Hematopoietic multipotent progenitor cell (in vitro differentiated cells): ENCODE results near the gene PPP1R2. TPM values are rescaled to one million over a fixed set of nuclear protein-coding genes. Genes with fewer than 3 reads are reported as not detected.
"Not testable (repeated sequence)": the region's sequence is repeated elsewhere in the genome, so short reads cannot be mapped to it uniquely, and the experiment has no call there.

ENCODE experiments used
- DNase-seq, 3 donors: peaks; one replicate each; pipeline ENCODE4 v3.0.0-alpha.2; 2011 to 2015; ENCODE audit warnings: low read depth in 2 of 3, low spot score in 2 of 3
- total RNA-seq: library from RNA; depleted of rRNA; stranded (reverse); fragments of >200 nt; gene quantifications from one replicate; pipeline ENCODE4 v1.2.3, GENCODE V29; 2012

PPP1R2 gene
- total RNA-seq, 1 donor: 50.9 TPM

- no peak for DNase-seq
Measured at GRCh38 chr3:195540511-195540910, 2.6 kb downstream of the PPP1R2 start.

- DNase-seq: no peak
Measured at GRCh38 chr3:195540027-195540426, 3.1 kb downstream of the PPP1R2 start.

DNA sequence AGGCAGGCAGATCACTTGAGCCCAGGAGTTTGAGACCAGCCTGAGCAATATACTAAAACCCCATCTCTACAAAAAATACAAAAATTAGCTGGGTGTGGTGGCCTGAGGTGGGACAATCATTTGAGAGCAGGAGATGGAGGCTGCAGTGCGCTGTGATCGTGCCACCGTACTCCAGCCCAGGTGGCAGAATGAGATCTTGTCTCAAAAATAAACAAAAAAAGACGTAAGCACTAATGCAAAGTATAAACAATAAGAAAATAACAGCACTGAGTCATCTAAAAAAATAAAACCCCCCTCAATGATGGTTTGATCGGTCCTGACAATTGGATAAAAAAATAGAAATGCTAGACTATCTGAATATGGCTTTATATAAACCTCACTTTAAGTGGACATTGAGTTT lies 3.6 kb downstream of the PPP1R2 start:
- no peak for DNase-seq

DNA sequence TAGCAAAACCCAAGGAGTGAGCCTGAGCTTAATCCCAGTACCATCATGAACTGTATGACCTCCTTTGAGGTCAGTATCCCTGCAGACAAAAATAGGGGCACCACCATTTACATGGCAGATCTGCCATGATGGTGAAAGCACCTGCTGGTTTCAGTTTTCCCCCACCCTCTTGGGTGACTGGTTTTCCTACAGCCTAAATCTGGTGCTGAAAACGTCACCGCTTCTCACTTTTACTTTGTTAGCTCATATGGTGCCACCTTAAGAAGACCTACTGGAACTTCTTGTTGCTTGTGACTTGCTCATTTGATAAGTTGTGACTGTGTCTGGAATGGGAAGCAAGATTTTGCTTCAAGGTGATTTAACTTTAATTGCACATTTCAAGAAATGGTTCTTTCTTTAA lies 5.1 kb downstream of the PPP1R2 start:
- no peak for DNase-seq

- no peak for DNase-seq
Measured at GRCh38 chr3:195535293-195535692, 7.8 kb downstream of the PPP1R2 start.

DNA sequence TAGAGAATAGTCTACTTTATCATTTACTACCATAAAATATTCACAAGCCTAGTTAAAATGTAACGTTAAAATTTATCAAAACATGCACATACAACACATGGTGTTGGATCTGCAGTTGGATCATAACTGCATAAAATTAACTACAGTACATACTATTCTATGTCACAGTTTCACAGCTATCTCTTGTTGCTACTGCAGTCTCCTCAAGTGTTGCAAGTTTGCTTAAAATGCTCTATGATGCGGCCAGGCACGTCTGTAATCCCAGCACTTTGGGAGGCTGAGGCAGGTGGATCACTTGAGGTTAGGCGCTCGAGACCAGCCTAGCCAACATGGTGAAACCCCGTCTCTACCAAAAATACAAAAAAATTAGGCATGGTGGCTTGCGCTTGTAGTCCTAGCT lies 10.3 kb downstream of the PPP1R2 start:
- DNase-seq: no peak

DNA sequence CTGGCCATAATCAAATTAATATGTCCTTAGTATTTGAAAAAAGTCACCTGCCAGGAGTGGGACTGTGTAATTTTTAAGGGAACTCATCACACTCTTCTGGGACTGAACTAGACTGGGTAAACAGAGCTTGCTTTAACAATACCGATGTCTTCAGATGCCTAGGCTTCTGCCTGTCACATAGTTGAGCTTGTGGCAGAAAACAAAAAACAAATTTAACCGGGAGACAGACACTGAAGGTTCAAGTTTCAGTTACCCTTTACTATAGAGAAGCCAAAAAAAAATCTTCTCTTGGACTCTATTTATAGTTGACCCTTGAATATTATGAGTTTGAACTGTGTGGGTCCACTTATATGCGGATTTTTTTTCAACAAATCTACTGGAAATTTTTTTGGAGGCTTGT lies 10.8 kb downstream of the PPP1R2 start:
- DNase-seq: no peak

- DNase-seq: no peak
Measured at GRCh38 chr3:195531683-195532082, 11.4 kb downstream of the PPP1R2 start.

DNA sequence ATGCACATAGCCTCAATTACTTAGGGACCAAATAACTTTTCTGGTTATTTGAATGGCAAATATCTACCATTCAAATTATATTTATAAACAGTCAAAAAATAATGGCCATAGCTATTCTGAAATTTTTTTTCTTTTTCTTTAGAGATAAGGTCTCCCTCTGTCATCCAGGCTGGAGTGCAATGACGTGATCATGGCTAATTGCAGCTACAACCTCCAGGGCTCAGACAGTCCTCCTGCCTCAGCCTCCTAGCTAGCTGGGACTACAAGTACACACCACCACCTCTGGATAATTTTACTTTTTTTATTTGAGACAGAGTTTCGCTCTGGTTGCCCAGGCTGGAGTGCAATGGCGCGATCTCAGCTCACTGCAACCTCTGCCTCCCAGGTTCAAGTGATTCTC lies 16.6 kb downstream of the PPP1R2 start:
- DNase-seq: no peak

GRCh38 chr3:195524171-195524896 lies 18.8 kb downstream of the PPP1R2 start:
- DNase-seq: no peak

DNA sequence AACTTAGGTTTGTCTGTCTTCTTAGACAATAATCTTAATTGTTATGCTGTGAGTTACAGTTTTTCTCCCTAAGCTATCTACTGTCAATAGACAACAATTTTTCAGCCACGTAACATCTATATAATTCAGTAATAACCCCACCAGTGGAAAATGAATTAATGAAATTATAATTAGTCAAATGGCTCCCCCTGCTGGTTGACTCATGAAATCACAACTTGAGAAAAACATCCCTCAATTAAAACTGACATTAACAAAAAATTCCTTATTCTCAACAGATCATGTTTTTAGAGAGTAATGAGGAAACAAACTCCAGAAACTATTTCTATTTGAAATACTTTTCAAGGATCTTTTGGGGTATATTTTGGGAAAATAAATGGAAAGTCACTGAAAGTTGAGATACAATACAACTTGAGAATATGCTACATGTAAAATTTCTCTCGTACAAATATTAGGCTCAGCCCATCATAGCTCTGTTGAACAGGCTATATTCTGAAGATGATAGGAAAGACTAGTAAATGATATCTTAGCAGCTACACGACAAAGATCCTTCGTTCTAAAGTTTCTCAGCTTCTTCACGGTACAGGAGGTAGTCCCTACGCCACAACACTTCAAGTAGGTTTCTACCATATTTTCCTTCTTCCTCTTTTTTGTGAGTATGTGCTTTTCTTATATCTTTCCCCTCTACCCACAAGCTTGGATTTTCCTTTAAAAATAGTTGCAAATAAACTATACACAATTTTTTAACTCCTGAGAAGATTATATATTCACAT lies 20.7 kb downstream of the PPP1R2 start:
- peak in 2 of 3 donors; percentile 32 to 77 for DNase-seq

DNA sequence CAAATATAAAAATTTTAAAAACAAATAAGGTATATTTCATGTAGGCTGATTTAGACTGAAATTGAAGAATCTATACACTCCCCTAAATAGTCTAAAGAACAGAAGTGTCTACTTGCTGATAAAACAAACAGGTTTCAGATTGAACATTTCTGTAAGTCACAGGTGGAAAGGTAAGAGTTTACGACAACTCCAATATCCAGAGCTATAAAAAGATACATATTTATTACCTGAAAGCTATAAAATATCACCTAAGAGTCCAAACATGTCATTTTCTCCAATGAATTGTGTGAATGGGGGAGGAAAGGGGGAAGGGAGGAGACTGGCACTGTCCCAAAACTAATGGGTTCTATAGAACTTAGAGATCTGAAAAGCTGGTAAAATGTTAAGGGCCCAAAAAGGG lies 26.1 kb downstream of the PPP1R2 start:
- no peak for DNase-seq

DNA sequence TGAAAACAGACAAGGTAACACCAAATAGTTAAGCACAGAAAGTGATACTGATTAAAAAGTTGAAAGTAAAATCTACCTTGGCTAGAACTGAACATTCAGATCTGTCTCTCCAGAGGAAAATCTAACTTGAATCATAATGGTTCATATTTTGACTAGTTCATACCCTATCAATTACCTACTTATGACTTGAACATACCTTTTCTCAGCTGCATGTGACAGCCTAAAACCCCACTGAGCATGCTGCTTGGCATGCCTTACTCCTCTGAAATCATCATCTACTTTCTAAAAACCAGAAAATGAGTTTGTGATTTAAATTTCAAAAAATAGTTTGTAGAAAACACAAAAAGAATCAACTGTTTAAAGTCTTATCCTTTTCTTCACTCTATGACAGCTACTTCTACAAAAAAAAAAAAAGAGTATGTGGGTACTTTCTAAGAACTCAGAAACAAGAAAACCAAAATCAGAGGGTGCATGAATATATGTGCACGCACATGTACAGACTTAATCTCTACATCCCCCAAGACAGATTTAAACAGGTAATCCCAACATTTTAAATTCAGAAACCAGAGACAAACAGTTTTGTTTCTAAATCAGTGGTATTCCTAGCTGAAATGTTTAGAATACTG lies 28.4 kb downstream of the PPP1R2 start:
- not testable (repeated sequence) for DNase-seq

DNA sequence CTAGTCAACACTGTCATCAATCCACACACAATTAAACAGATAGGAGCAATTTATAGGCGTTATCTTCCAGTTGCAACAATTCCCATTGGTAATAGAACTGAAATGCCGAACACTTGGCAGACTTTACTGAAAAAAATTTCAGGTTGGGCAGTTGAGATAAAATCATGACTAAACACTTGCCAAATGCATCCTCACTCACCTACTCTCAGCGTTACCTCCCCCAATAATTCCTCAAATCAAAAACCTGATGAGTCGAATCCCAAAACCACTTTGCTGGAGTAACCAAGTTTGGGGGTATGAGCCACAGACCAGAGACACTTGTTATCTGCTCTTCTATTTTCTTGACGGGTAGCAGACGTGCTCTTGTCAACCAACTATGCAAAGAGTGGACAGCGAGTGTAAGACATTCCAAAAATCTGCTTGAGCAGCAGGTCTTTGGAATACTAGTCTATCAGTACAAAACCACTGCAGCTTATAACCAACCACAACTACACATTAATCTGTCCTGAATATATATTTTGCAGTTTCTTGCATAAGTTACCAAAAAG lies 30.3 kb downstream of the PPP1R2 start:
- no peak for DNase-seq

DNA sequence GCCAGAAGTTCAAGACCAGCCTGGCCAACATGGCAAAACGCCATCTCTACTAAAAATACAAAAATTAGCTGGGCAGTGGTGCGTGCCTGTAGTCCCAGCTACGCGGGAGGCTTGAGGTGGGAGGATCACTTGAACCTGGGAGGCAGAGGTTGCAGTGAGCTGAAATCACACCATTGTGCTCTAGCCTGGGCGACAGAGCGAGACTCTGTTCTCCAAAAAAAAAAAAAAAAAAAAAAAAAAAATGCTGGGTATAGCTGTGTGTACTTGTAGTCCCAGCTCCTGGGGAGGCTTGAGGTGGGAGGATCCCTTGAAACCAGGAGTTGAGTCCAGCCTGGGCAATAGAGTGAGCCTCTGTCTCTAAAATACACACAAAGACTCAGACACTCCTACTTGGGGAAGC lies 32.0 kb downstream of the PPP1R2 start:
- DNase-seq: no peak

DNA sequence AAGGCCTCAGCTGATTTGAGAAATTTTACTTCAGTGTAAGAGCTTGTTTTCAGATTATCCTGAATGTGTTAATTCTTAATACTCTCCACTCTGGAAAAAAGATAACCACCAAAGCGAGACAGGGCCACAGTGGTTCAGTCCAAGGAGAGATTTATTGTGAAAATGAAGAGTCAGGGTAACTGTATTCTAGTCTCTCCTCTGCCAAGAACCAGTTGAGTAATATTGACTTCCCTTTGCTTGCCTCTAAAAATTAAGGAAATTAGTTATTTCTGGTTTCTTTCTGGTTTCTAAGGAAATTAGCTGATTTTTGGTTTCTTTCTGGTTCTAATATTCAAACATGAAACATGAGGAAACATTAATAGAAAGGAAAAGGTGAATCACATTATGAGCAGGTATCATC lies 34.9 kb downstream of the PPP1R2 start:
- no peak for DNase-seq

DNA sequence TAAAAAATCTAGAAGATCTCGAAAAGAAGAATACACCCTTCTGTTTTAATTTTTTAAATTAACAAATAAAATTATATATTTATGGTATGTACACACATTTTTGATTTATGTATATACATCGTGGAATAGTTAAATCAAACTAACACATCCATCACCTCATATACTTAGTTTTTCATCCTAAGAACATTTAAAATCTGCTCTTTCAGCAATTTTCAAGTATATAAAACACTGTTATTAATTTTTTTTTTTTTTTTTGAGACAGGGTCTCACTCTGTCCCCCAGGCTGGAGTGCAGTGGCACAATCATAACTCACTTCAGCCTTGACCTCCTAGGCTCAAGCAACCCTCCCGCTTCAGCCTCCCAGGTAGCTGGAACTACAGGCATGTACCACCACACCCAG lies 67.5 kb downstream of the PPP1R2 start:
- DNase-seq: no peak

DNA sequence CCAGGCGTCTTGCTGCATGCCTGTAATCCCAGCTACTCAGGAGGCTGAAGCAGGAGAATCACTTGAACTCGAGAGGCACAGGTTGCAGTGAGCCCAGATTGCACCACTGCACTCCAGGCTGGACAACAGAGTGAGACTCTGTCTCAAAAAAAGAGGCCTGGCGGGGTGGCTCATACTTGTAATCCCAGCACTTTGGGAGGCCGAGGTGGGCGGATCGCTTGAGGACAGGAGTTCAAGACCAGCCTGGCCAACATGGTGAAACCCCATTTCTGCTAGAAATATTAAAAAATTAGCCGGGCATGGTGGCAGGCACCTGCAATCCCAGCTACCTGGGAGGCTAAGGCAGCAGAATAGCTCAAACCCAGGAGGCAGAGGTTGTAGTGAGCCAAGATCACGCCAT lies 68.0 kb downstream of the PPP1R2 start:
- not testable (repeated sequence) for DNase-seq

- no peak for DNase-seq
Measured at GRCh38 chr3:195468841-195469240, 74.3 kb downstream of the PPP1R2 start.

GRCh38 chr3:195468391-195468776 lies 74.7 kb downstream of the PPP1R2 start:
- no peak for DNase-seq

- no peak for DNase-seq
Measured at GRCh38 chr3:195467641-195468390, 75.3 kb downstream of the PPP1R2 start.
